ENCODE results near the gene NDUFAF5. TPM values are rescaled to one million over a fixed set of nuclear protein-coding genes. Genes with fewer than 3 reads are reported as not detected.

NDUFAF5 gene
- total and polyA plus RNA-seq, 2 of the 8 experiments (the other 6 are each of a cell fraction or from before 2014, with no cell fraction given) = 11.8 to 32.3 TPM

- no peak overlapping the region for H3K4ac ChIP-seq (replicated peaks; ENCODE audit: insufficient read length, low read depth, low read length)
- no peak overlapping the region for H3K4me3 ChIP-seq (ENCODE audit: extremely low read depth in 1 of 4, insufficient read depth in 2 of 4, low read depth in 3 of 4, low read length in 4 of 4)
- H3K79me2 ChIP-seq (ENCODE audit: control insufficient read depth in 1 of 2, insufficient read depth in 2 of 2, low read length in 2 of 2) = peaks cover 0 to 7% of the 10 kb centered on the region in 2 experiments; a peak in 1 of 4 replicates
- H2BK120ac ChIP-seq (replicated peaks; ENCODE audit: low read depth, low read length) = no peak overlapping the region
- 96% methylated on average over 2 of the region's 3 CpGs; no CpG with 5 or more reads in 1 of the 2 experiments for WGBS, 2 experiments (ENCODE audit: extremely low coverage in 1 of 2, insufficient coverage in 1 of 2, insufficient read length in 1 of 2, insufficient replicate concordance in 2 of 2, low coverage in 1 of 2, low lambda C conversion rate in 2 of 2, missing lambda C conversion rate in 1 of 2)
- no peak overlapping the region for H3K18ac ChIP-seq (ENCODE audit: extremely low read depth, low read length)
- H2BK12ac ChIP-seq (ENCODE audit: low read depth, low read length) = no peak overlapping the region
- H3K4me2 ChIP-seq (ENCODE audit: insufficient read depth in 1 of 2, low read depth in 2 of 2, low read length in 2 of 2) = no peak overlapping the region
- H4K20me1 ChIP-seq (replicated peaks in 1 of 2; ENCODE audit: control insufficient read depth in 1 of 2, insufficient read depth in 2 of 2, low read length in 2 of 2) = no peaks in the 10 kb centered on the region
- H3K9ac ChIP-seq (replicated peaks in 1 of 4; ENCODE audit: extremely low read depth in 1 of 4, low read depth in 3 of 4, low read length in 3 of 4) = no peak overlapping the region
- no peaks in the 10 kb centered on the region for H3K27me3 ChIP-seq (replicated peaks in 1 of 4; ENCODE audit: control insufficient read depth in 3 of 4, extremely low read depth in 1 of 4, insufficient read depth in 3 of 4, low read length in 3 of 4)
- no peak overlapping the region for H3K23ac ChIP-seq (ENCODE audit: insufficient read length)
- peaks cover 0 to 27% (median 12%) of the 10 kb centered on the region in 4 experiments; a peak in 5 of 8 replicates for H3K36me3 ChIP-seq (ENCODE audit: control insufficient read depth in 2 of 4, insufficient read depth in 4 of 4, low read length in 3 of 4)
- POLR2A ChIA-PET (ENCODE audit: partially characterized antibody) = interaction anchor here (0.9 kb wide), 1 partner anchor 14 kb away, joined by 3 read pairs; no protein-coding TSS in a partner anchor
- H2AFZ ChIP-seq (ENCODE audit: low read length) = no peak overlapping the region
- peaks cover 8% of the 10 kb centered on the region in 2 experiments; a peak in 2 of 4 replicates for H3K9me3 ChIP-seq (ENCODE audit: insufficient read depth in 2 of 2, low read depth in 1 of 2, low read length in 1 of 2)
- H4K91ac ChIP-seq (replicated peaks; ENCODE audit: insufficient read length, low read length) = no peak overlapping the region
- no peak overlapping the region for H4K5ac ChIP-seq (ENCODE audit: insufficient read length, low read depth, low read length)
- no peaks in the 10 kb centered on the region for H3K4me1 ChIP-seq (replicated peaks in 1 of 4; ENCODE audit: control insufficient read depth in 3 of 4, insufficient read depth in 4 of 4, low read length in 3 of 4)
- no peak overlapping the region for H2BK5ac ChIP-seq (ENCODE audit: low read depth, low read length)
- no peak overlapping the region for H2BK15ac ChIP-seq (ENCODE audit: low read length)
- no peak overlapping the region for H4K8ac ChIP-seq (ENCODE audit: extremely low read depth, insufficient read depth, low read length)
- FAIRE-seq (no peak), DNase-seq (ENCODE audit: low read depth in 1 of 2, low spot score in 2 of 2) (no peak)
- H3K23me2 ChIP-seq (ENCODE audit: low read depth, low read length) = no peaks in the 10 kb centered on the region
- no peak overlapping the region for H3K27ac ChIP-seq (ENCODE audit: low read depth, low read length)
- no peak overlapping the region for H3K56ac ChIP-seq (replicated peaks; ENCODE audit: insufficient read length, low read depth, low read length)
- no peaks in the 10 kb centered on the region; the same call in 1 of the 2 replicates for H3K79me1 ChIP-seq (ENCODE audit: low read depth, low read length)
- H2AK5ac ChIP-seq (ENCODE audit: low read depth, low read length) = no peak overlapping the region
- H3K14ac ChIP-seq (ENCODE audit: insufficient read length) = no peak overlapping the region
- no peak overlapping the region for H2BK20ac ChIP-seq (ENCODE audit: low read length)
- CTCF ChIA-PET (ENCODE audit: partially characterized antibody) = no interaction called here
- TF ChIP-seq SP4 (IDR thresholded peaks at IDR 0.05; ENCODE audit: low read length) (no peak), GTF2F1 (IDR thresholded peaks at IDR 0.05; ENCODE audit: borderline replicate concordance, low read depth, low read length) (no peak), POLR2AphosphoS5 (IDR thresholded peaks at IDR 0.05; ENCODE audit: low read depth, low read length) (no peak), RAD21 (IDR thresholded peaks at IDR 0.05 in 1 of 2, conservative IDR thresholded peaks at IDR 0.05 in 1 of 2; ENCODE audit: low read depth in 2 of 2, low read length in 2 of 2) (no peak), ZNF274 (IDR thresholded peaks at IDR 0.05; ENCODE audit: borderline replicate concordance, extremely low read depth, low read length) (no peak), EGR1 (IDR thresholded peaks at IDR 0.05; ENCODE audit: borderline replicate concordance, low read depth, low read length) (no peak), TBP (IDR thresholded peaks at IDR 0.05; ENCODE audit: low read depth, low read length) (no peak), CTCF (IDR thresholded peaks at IDR 0.05; ENCODE audit: control extremely low read depth in 1 of 3, insufficient read depth in 1 of 3, low read depth in 1 of 3, low read length in 3 of 3) (no peak), CBX8 (IDR thresholded peaks at IDR 0.05; ENCODE audit: borderline replicate concordance, low read depth, low read length) (no peak)
These were observed 44.8 kb upstream of the NDUFAF5 start for GRCh38 chr20:13739731-13740649.
